Testis (tissue), 3 donors: ENCODE data around the gene EFEMP2. TPM values are rescaled to one million over a fixed set of nuclear protein-coding genes. Genes with fewer than 3 reads are reported as not detected.

Source experiments
- DNase-seq: peaks from one replicate; pipeline ENCODE4 v3.0.0-alpha.2; 2019
- H3K27ac ChIP-seq, 2 donors: fragments of 200-600 bp; sonication (generic); one replicate each; pipeline ENCODE4 v1.5.1; 2019
- H3K27me3 ChIP-seq: fragments of 200-600 bp; sonication (generic); one replicate; pipeline ENCODE4 v1.5.1; 2019
- H3K36me3 ChIP-seq: fragments of 200-600 bp; sonication (generic); one replicate; pipeline ENCODE4 v1.5.1; 2017; ENCODE audit warnings: low read depth; ENCODE audit errors: missing control alignments
- H3K4me1 ChIP-seq: fragments of 200-600 bp; sonication (generic); one replicate; pipeline ENCODE4 v1.5.1; 2019
- H3K4me3 ChIP-seq, 2 donors: fragments of 200-600 bp; sonication (generic); one replicate each; pipeline ENCODE4 v1.5.1; 2017 to 2019
- H3K9me3 ChIP-seq: fragments of 200-600 bp; sonication (generic); one replicate; pipeline ENCODE4 v1.5.1; 2017
- CTCF ChIP-seq, 3 experiments: fragments of 450-650 bp in 2 of 3; fragments of 200-600 bp in 1 of 3; sonication (generic) in 1 of 3; IDR thresholded peaks; one replicate each; pipeline ENCODE4 v1.5.1; 2016 to 2019; ENCODE audit warnings: antibody characterized with exemption in 3 of 3, mild to moderate bottlenecking in 2 of 3, moderate library complexity in 1 of 3
- POLR2A ChIP-seq: fragments of 450-650 bp; IDR thresholded peaks from one replicate; pipeline ENCODE4 v1.6.1; 2017; ENCODE audit warnings: antibody characterized with exemption, mild to moderate bottlenecking, moderate library complexity
- WGBS, 2 donors: methylation state at CpG; one replicate each; pipeline ENCODE4 v1.1.5; 2018; 5-methylcytosine and 5-hydroxymethylcytosine counted together
- intact Hi-C: fragments of 100-400 bp; cut with DNase I; formaldehyde crosslinking; loops from one replicate; pipeline ENCODE4 v1.15.1; 2023; ENCODE audit warnings: low total_unique reads
- polyA plus RNA-seq: library from polyadenylated mRNA; stranded (reverse); fragments of 350-450 nt; fragmentation: Illumina TruSeq; extraction: RNeasy Lipid Tissue Mini Kit (QIAGEN cat#74804); gene quantifications from one replicate; pipeline ENCODE4 v1.2.3, GENCODE V29; 2014; ENCODE audit warnings: low read depth, low replicate concordance; ENCODE audit not compliant: insufficient read depth
- total RNA-seq, 2 donors: library from RNA; depleted of rRNA; stranded (reverse); fragments of >200 nt; gene quantifications; one replicate each; pipeline ENCODE4 v1.2.3, GENCODE V29; 2016

The EFEMP2 gene
- total and polyA plus RNA-seq, 3 donors from 2014 or later = 47.4 to 100 (median 52.4) TPM

GRCh38 chr11:65897020-65897471 lies 24.4 kb upstream of the EFEMP2 start:
- no peaks in the 10 kb centered on the region for H3K9me3 ChIP-seq
- H3K4me1 ChIP-seq = peaks cover 26% of the 10 kb centered on the region
- H3K36me3 ChIP-seq = no peaks in the 10 kb centered on the region
- H3K27me3 ChIP-seq = no peaks in the 10 kb centered on the region
- intact Hi-C loops = no loop called here
- TF ChIP-seq POLR2A (no peak), CTCF (IDR thresholded peaks at IDR 0.05) (no peak)
- 95% methylated on average over 4 of the region's 4 CpGs; no CpG with 5 or more reads in 1 of the 2 donors for WGBS, 2 donors
- no peak overlapping the region for H3K27ac ChIP-seq
- H3K4me3 ChIP-seq = no peak overlapping the region
- no peak for DNase-seq

- H3K27ac ChIP-seq = no peak overlapping the region
- no peak for TF ChIP-seq POLR2A
- no peak for TF ChIP-seq CTCF (IDR thresholded peaks at IDR 0.05)
- intact Hi-C loops = no loop called here
- H3K27me3 ChIP-seq = no peaks in the 10 kb centered on the region
- no peak for DNase-seq
- H3K4me1 ChIP-seq = peaks cover 30% of the 10 kb centered on the region
- H3K36me3 ChIP-seq = no peaks in the 10 kb centered on the region
- no peak overlapping the region for H3K4me3 ChIP-seq
- no peaks in the 10 kb centered on the region for H3K9me3 ChIP-seq
- WGBS, 2 donors = 92 to 96% methylated on average over 11 to 14 of the region's 14 CpGs
Measured at GRCh38 chr11:65896034-65896999, 23.7 kb upstream of the EFEMP2 start.

GRCh38 chr11:65895482-65895981 lies 22.9 kb upstream of the EFEMP2 start:
- Histone ChIP-seq H3K4me3 (no peak overlapping the region), H3K36me3 (no peaks in the 10 kb centered on the region), H3K27ac (no peak overlapping the region), H3K9me3 (no peaks in the 10 kb centered on the region), H3K27me3 (no peaks in the 10 kb centered on the region), H3K4me1 (peaks cover 30% of the 10 kb centered on the region)
- no peak for DNase-seq
- no peak for TF ChIP-seq POLR2A
- TF ChIP-seq CTCF (IDR thresholded peaks at IDR 0.05) = no peak
- intact Hi-C loops = no loop called here
- 89 to 94% methylated on average over 4 to 5 of the region's 5 CpGs for WGBS, 2 donors

- DNase-seq = no peak
- peaks cover 33% of the 10 kb centered on the region for H3K4me1 ChIP-seq
- H3K27ac ChIP-seq = peak overlapping the region; percentile 9 to 75
- TF ChIP-seq CTCF (IDR thresholded peaks at IDR 0.05) (no peak), POLR2A (no peak)
- H3K36me3 ChIP-seq = no peaks in the 10 kb centered on the region
- intact Hi-C loops = no loop called here
- no peaks in the 10 kb centered on the region for H3K27me3 ChIP-seq
- H3K4me3 ChIP-seq = no peak overlapping the region
- no peaks in the 10 kb centered on the region for H3K9me3 ChIP-seq
- 78 to 98% methylated on average over 8 to 16 of the region's 16 CpGs for WGBS, 2 donors
Measured at GRCh38 chr11:65894034-65894591, 21.5 kb upstream of the EFEMP2 start.
